Keratinocyte (primary cell): ENCODE measurements around the gene DIP2C. TPM values are rescaled to one million over a fixed set of nuclear protein-coding genes. Genes with fewer than 3 reads are reported as not detected.
"Not testable (repeated sequence)": the region's sequence is repeated elsewhere in the genome, so short reads cannot be mapped to it uniquely, and the experiment has no call there.

Experiments
- DNase-seq: peaks from one replicate; pipeline ENCODE4 v3.0.0-alpha.2; 2011; ENCODE audit warnings: low read depth, missing footprints, low spot score
- FAIRE-seq: peaks from 2 replicates; lab custom pipeline; 2011; peaks lifted over from hg19 to GRCh38; lab: Jason Lieb, UNC
- H2AFZ ChIP-seq: 2 replicates; pipeline ENCODE4 v1.6.0; 2012; ENCODE audit warnings: low read length, control low read depth, inconsistent platforms; ENCODE audit not compliant: control insufficient read depth
- H3K27ac ChIP-seq: 2 replicates; pipeline ENCODE4 v1.5.1; 2011; ENCODE audit warnings: low read length; ENCODE audit not compliant: control insufficient read depth, insufficient read depth
- H3K27me3 ChIP-seq: 3 replicates; pipeline ENCODE4 v1.6.0; 2011; ENCODE audit warnings: low read length; ENCODE audit not compliant: control insufficient read depth, insufficient read depth; ENCODE audit errors: extremely low read depth
- H3K36me3 ChIP-seq, 2 experiments: 2 replicates in 1 of 2; 3 replicates in 1 of 2; pipeline ENCODE4 v1.5.1; 2011; ENCODE audit warnings: low read length in 2 of 2, mild to moderate bottlenecking in 1 of 2; ENCODE audit not compliant: control insufficient read depth in 2 of 2, insufficient read depth in 2 of 2; ENCODE audit errors: extremely low read depth in 1 of 2
- H3K4me1 ChIP-seq: 3 replicates; pipeline ENCODE4 v1.5.1; 2011; ENCODE audit warnings: low read length; ENCODE audit not compliant: control insufficient read depth, insufficient read depth; ENCODE audit errors: extremely low read depth
- H3K4me2 ChIP-seq: 3 replicates; pipeline ENCODE4 v1.6.0; 2011; ENCODE audit warnings: low read depth, low read length; ENCODE audit not compliant: control insufficient read depth, insufficient read depth; ENCODE audit errors: extremely low read depth
- H3K4me3 ChIP-seq, 3 experiments: fragments of 200-600 bp in 1 of 3; sonication (generic) in 1 of 3; 2 replicates in 2 of 3; 3 replicates in 1 of 3; pipeline ENCODE4 v1.5.1; 2011 to 2016; ENCODE audit warnings: low read length in 3 of 3, mild to moderate bottlenecking in 3 of 3, control low read depth in 2 of 3, inconsistent platforms in 1 of 3, low read depth in 1 of 3, mixed read lengths in 1 of 3, mixed run types in 1 of 3, moderate library complexity in 1 of 3; ENCODE audit not compliant: control insufficient read depth in 2 of 3, insufficient read depth in 2 of 3; ENCODE audit errors: extremely low read depth in 1 of 3
- H3K79me2 ChIP-seq: 2 replicates; pipeline ENCODE4 v1.6.0; 2012; ENCODE audit warnings: low read length; ENCODE audit not compliant: control insufficient read depth, insufficient read depth
- H3K9ac ChIP-seq: 3 replicates; pipeline ENCODE4 v1.6.0; 2011; ENCODE audit warnings: low read length; ENCODE audit not compliant: control insufficient read depth, insufficient read depth; ENCODE audit errors: extremely low read depth
- H3K9me1 ChIP-seq: 3 replicates; pipeline ENCODE4 v1.6.0; 2011; ENCODE audit warnings: low read length; ENCODE audit not compliant: control insufficient read depth, insufficient read depth; ENCODE audit errors: extremely low read depth
- H3K9me3 ChIP-seq: 2 replicates; pipeline ENCODE4 v1.5.1; 2012; ENCODE audit warnings: low read depth, low read length; ENCODE audit not compliant: control insufficient read depth
- H4K20me1 ChIP-seq: 3 replicates; pipeline ENCODE4 v1.6.0; 2011; ENCODE audit warnings: low read length; ENCODE audit not compliant: control insufficient read depth, insufficient read depth; ENCODE audit errors: extremely low read depth
- CTCF ChIP-seq, 3 experiments: IDR thresholded peaks in 1 of 3; conservative IDR thresholded peaks in 1 of 3; optimal IDR thresholded peaks in 1 of 3; 2 replicates in 2 of 3; 3 replicates in 1 of 3; pipeline versions ENCODE3 to v1.5.1; 2011; ENCODE audit warnings: low read length in 3 of 3, mild to moderate bottlenecking in 3 of 3, moderate library complexity in 2 of 3, control low read depth in 1 of 3, inconsistent platforms in 1 of 3; ENCODE audit not compliant: insufficient read depth in 2 of 3; ENCODE audit errors: extremely low read depth in 1 of 3
- EZH2 ChIP-seq: IDR thresholded peaks from one replicate; pipeline ENCODE4 v1.6.1; 2012; ENCODE audit warnings: inconsistent platforms, mild to moderate bottlenecking, low read length, moderate library complexity
- dilution Hi-C: fragments of 300-500 bp; cut with MboI; formaldehyde crosslinking; loops from one replicate; pipeline ENCODE4 v1.7.0; 2020; ENCODE audit warnings: low sequenced_read_pairs; ENCODE audit not compliant: extremely low pct_ligation_motif_present
- polyA plus RNA-seq, 5 experiments: library from polyadenylated mRNA; depleted of rRNA in 3 of 5; stranded (reverse) in 3 of 5; stranded (forward) in 1 of 5; unstranded in 1 of 5; fragments of >200 nt; gene quantifications; 1 replicate in 1 of 5; 2 replicates in 3 of 5; 3 replicates in 1 of 5; pipeline versions ENCODE4 v1.2.1 to v1.2.3, GENCODE V29; 2011 to 2012; ENCODE audit warnings: missing spikeins in 2 of 5, low read depth in 1 of 5, low replicate concordance in 1 of 5

DIP2C gene
- polyA plus RNA-seq, 1 donor (not counting 4 experiments of a cell fraction or from before 2014, with no cell fraction given): 1.3 TPM

GRCh38 chr10:348456-348855 is 341.0 kb downstream of the DIP2C start:
- Histone ChIP-seq H3K4me2 (no peak overlapping the region), H4K20me1 (no peaks in the 10 kb centered on the region), H3K9me1 (no peaks in the 10 kb centered on the region), H3K27ac (no peak overlapping the region), H2AFZ (no peak overlapping the region), H3K79me2 (no peaks in the 10 kb centered on the region), H3K9me3 (no peaks in the 10 kb centered on the region), H3K36me3 (peaks cover 0 to 2% of the 10 kb centered on the region in 2 experiments), H3K9ac (no peak overlapping the region), H3K4me1 (no peaks in the 10 kb centered on the region), H3K4me3 (no peak overlapping the region), H3K27me3 (no peaks in the 10 kb centered on the region)
- dilution Hi-C loops: no loop called here
- DNase-seq (no peak), FAIRE-seq (no peak)
- TF ChIP-seq CTCF (optimal IDR thresholded peaks at IDR 0.05 in 1 of 3, IDR thresholded peaks at IDR 0.05 in 1 of 3, conservative IDR thresholded peaks at IDR 0.05 in 1 of 3; ENCODE audit: extremely low read depth in 1 of 3, insufficient read depth in 2 of 3, low read length in 3 of 3): no peak
- TF ChIP-seq EZH2: no peak

- dilution Hi-C loops: not testable (repeated sequence)
Measured at GRCh38 chr10:347774-348173, 341.7 kb downstream of the DIP2C start.

GRCh38 chr10:347190-347589 is 342.3 kb downstream of the DIP2C start:
- H3K4me2 ChIP-seq, H3K9ac ChIP-seq, H3K36me3 ChIP-seq, dilution Hi-C loops, H4K20me1 ChIP-seq, FAIRE-seq, H3K79me2 ChIP-seq, H3K27ac ChIP-seq, H3K4me1 ChIP-seq, H2AFZ ChIP-seq, H3K4me3 ChIP-seq, H3K27me3 ChIP-seq, H3K9me3 ChIP-seq, DNase-seq, H3K9me1 ChIP-seq: not testable (repeated sequence)

More at GRCh38 chr10:347774-348173, 341.7 kb downstream of the DIP2C start:
- not testable (repeated sequence) for H3K36me3 ChIP-seq, DNase-seq, H3K27me3 ChIP-seq, H3K79me2 ChIP-seq, H3K27ac ChIP-seq, H3K4me3 ChIP-seq, H3K9ac ChIP-seq, H3K4me2 ChIP-seq, H3K9me3 ChIP-seq, H3K9me1 ChIP-seq, H4K20me1 ChIP-seq, H2AFZ ChIP-seq, H3K4me1 ChIP-seq, FAIRE-seq
